IMR-90 (cell line): ENCODE results near the gene ARL2. TPM values are rescaled to one million over a fixed set of nuclear protein-coding genes. Genes with fewer than 3 reads are reported as not detected.

Experiments
- ATAC-seq: fragments of 200-7000 bp; cut with Tn5 transposase; 2 replicates; pipeline ENCODE4 v1.9.1; 2020; ENCODE audit warnings: low read depth, mild to moderate bottlenecking, moderate library complexity
- BruUV-seq: library from RNA; stranded (reverse); fragments of 400-500 nt; replicated peaks from 2 replicates; lab custom pipeline; 2021; lab: Mats Ljungman, UMichigan
- CTCF ChIA-PET: fragments of 300-600 bp; formaldehyde crosslinking; extraction: SDS; loops from one replicate; lab custom pipeline; 2021; ENCODE audit warnings: antibody characterized with exemption; lab: Yijun Ruan, JAX
- POLR2A ChIA-PET: fragments of 300-600 bp; sonication (Branson Sonifier 250); formaldehyde crosslinking; loops from one replicate; lab custom pipeline; 2022; ENCODE audit warnings: antibody characterized with exemption; ENCODE audit not compliant: unreplicated experiment; lab: Charles Lee
- DNase-seq: peaks from one replicate; pipeline ENCODE4 v3.0.0; 2013
- H2AFZ ChIP-seq: replicated peaks from 2 replicates; pipeline ENCODE3; 2013; ENCODE audit warnings: low read length, mild to moderate bottlenecking; ENCODE audit not compliant: poor library complexity
- H2AK5ac ChIP-seq: 2 replicates; pipeline ENCODE4 v1.6.1; 2013; ENCODE audit warnings: low read depth, low read length, inconsistent platforms
- H2AK9ac ChIP-seq: replicated peaks from 2 replicates; pipeline ENCODE3; 2013; ENCODE audit warnings: mild to moderate bottlenecking, low read depth, low read length, moderate library complexity; ENCODE audit not compliant: poor library complexity
- H2BK120ac ChIP-seq: 2 replicates; pipeline ENCODE4 v1.6.1; 2013; ENCODE audit warnings: low read depth, low read length, inconsistent platforms
- H2BK15ac ChIP-seq: 3 replicates; pipeline ENCODE4 v1.6.1; 2013; ENCODE audit warnings: low read depth, low read length, inconsistent platforms
- H2BK20ac ChIP-seq: 2 replicates; pipeline ENCODE4 v1.6.1; 2013; ENCODE audit warnings: low read depth, mild to moderate bottlenecking, inconsistent platforms, low read length, moderate library complexity
- H2BK5ac ChIP-seq: 2 replicates; pipeline ENCODE4 v1.6.1; 2013; ENCODE audit warnings: mild to moderate bottlenecking, low read depth, low read length, inconsistent platforms; ENCODE audit not compliant: poor library complexity, severe bottlenecking
- H3K14ac ChIP-seq: replicated peaks from 2 replicates; pipeline ENCODE4 v1.6.1; 2013; ENCODE audit warnings: low read depth, low read length, inconsistent platforms
- H3K18ac ChIP-seq: 2 replicates; pipeline ENCODE4 v1.6.1; 2013; ENCODE audit warnings: low read depth, low read length, control low read depth
- H3K23ac ChIP-seq: 2 replicates; pipeline ENCODE4 v1.6.1; 2013; ENCODE audit warnings: low read depth, low read length, inconsistent platforms
- H3K27ac ChIP-seq: 2 replicates; pipeline ENCODE4 v1.5.1; 2013; ENCODE audit warnings: mild to moderate bottlenecking, control low read depth, low read length; ENCODE audit not compliant: insufficient read depth
- H3K27me3 ChIP-seq: 2 replicates; pipeline ENCODE4 v1.6.1; 2013; ENCODE audit warnings: low read length; ENCODE audit not compliant: control insufficient read depth, insufficient read depth
- H3K36me3 ChIP-seq: 2 replicates; pipeline ENCODE4 v1.6.1; 2013; ENCODE audit warnings: low read length, mixed read lengths; ENCODE audit not compliant: control insufficient read depth, insufficient read depth
- H3K4ac ChIP-seq: 2 replicates; pipeline ENCODE4 v1.6.1; 2013; ENCODE audit warnings: low read depth, low read length, inconsistent platforms
- H3K4me1 ChIP-seq: 2 replicates; pipeline ENCODE4 v1.6.1; 2013; ENCODE audit warnings: low read length, mixed read lengths; ENCODE audit not compliant: control insufficient read depth, insufficient read depth
- H3K4me2 ChIP-seq: 2 replicates; pipeline ENCODE4 v1.6.1; 2013; ENCODE audit warnings: low read depth, mild to moderate bottlenecking, control low read depth, low read length, moderate library complexity
- H3K4me3 ChIP-seq: 2 replicates; pipeline ENCODE4 v1.5.1; 2013; ENCODE audit warnings: low read depth, mild to moderate bottlenecking, control low read depth, low read length, moderate library complexity; ENCODE audit not compliant: insufficient read depth
- H3K56ac ChIP-seq: 2 replicates; pipeline ENCODE4 v1.6.1; 2013; ENCODE audit warnings: low read length, inconsistent platforms; ENCODE audit not compliant: insufficient read depth; ENCODE audit errors: extremely low read depth
- H3K79me1 ChIP-seq, 2 experiments: 2 replicates each; pipeline ENCODE4 v1.6.1; 2013; ENCODE audit warnings: low read length in 2 of 2, inconsistent platforms in 1 of 2, low read depth in 1 of 2
- H3K9ac ChIP-seq: 2 replicates; pipeline ENCODE4 v1.6.1; 2013; ENCODE audit warnings: low read depth, low read length, control low read depth
- H3K9me1 ChIP-seq: 2 replicates; pipeline ENCODE4 v1.6.1; 2013; ENCODE audit warnings: low read length, inconsistent platforms; ENCODE audit not compliant: insufficient read depth
- H3K9me3 ChIP-seq: 2 replicates; pipeline ENCODE4 v1.6.1; 2013; ENCODE audit warnings: low read length; ENCODE audit not compliant: control insufficient read depth, insufficient read depth
- H4K20me1 ChIP-seq: 2 replicates; pipeline ENCODE4 v1.6.1; 2013; ENCODE audit warnings: low read length, inconsistent platforms; ENCODE audit not compliant: insufficient read depth
- H4K5ac ChIP-seq: 2 replicates; pipeline ENCODE4 v1.6.1; 2013; ENCODE audit warnings: mild to moderate bottlenecking, low read depth, low read length, control low read depth
- H4K8ac ChIP-seq, 2 experiments: 2 replicates each; pipeline ENCODE4 v1.6.1; 2013; ENCODE audit warnings: low read depth in 2 of 2, low read length in 2 of 2, control low read depth in 1 of 2, inconsistent platforms in 1 of 2
- H4K91ac ChIP-seq: 2 replicates; pipeline ENCODE4 v1.6.1; 2013; ENCODE audit warnings: low read depth, low read length, inconsistent platforms; ENCODE audit not compliant: insufficient read depth
- BHLHE40 ChIP-seq: fragments of 150-350 bp; IDR thresholded peaks from 2 replicates; pipeline ENCODE4 v1.6.1; 2016; ENCODE audit warnings: mild to moderate bottlenecking, low read depth, low read length
- CHD1 ChIP-seq: IDR thresholded peaks from 2 replicates; pipeline ENCODE4 v1.6.1; 2012; ENCODE audit warnings: low read depth, low read length, improper control_type of control experiment
- FOS ChIP-seq: fragments of 150-350 bp; IDR thresholded peaks from 2 replicates; pipeline ENCODE4 v1.6.1; 2016; ENCODE audit warnings: low read depth, low read length
- MAFK ChIP-seq: IDR thresholded peaks from 2 replicates; pipeline ENCODE4 v1.6.1; 2012; ENCODE audit warnings: low read depth, low read length, improper control_type of control experiment
- MAZ ChIP-seq: IDR thresholded peaks from 2 replicates; pipeline ENCODE4 v1.6.1; 2012; ENCODE audit warnings: low read depth, mild to moderate bottlenecking, low read length, improper control_type of control experiment, moderate library complexity, borderline replicate concordance
- MXI1 ChIP-seq: IDR thresholded peaks from 2 replicates; pipeline ENCODE4 v1.6.1; 2012; ENCODE audit warnings: low read depth, mild to moderate bottlenecking, low read length, moderate library complexity, borderline replicate concordance
- POLR2A ChIP-seq: IDR thresholded peaks from 2 replicates; pipeline ENCODE4 v1.6.1; 2012; ENCODE audit warnings: mild to moderate bottlenecking, low read depth, low read length
- RAD21 ChIP-seq: IDR thresholded peaks from 2 replicates; pipeline ENCODE4 v1.6.1; 2012; ENCODE audit warnings: low read length, improper control_type of control experiment
- SMC3 ChIP-seq: fragments of 150-350 bp; IDR thresholded peaks from 2 replicates; pipeline ENCODE4 v1.6.1; 2016; ENCODE audit warnings: low read depth, mild to moderate bottlenecking, antibody characterized with exemption, low read length, moderate library complexity
- WGBS, 2 experiments: methylation state at CpG; one replicate each; pipeline versions ENCODE4 v1.1.5 to v1.1.7; 2013; ENCODE audit warnings: missing lambda C conversion rate in 2 of 2; ENCODE audit not compliant: insufficient read length in 1 of 2; ENCODE audit errors: extremely low coverage in 2 of 2; 5-methylcytosine and 5-hydroxymethylcytosine counted together
- dilution Hi-C: fragments of 300-500 bp; cut with HindIII; formaldehyde crosslinking; loops from one replicate; pipeline ENCODE4 v1.14.3; 2018; ENCODE audit warnings: low sequenced_read_pairs; ENCODE audit not compliant: unreplicated experiment
- in situ Hi-C: fragments of 300-500 bp; cut with MboI; formaldehyde crosslinking; loops from 3 replicates; pipeline ENCODE4 v1.14.3; 2019; ENCODE audit warnings: low sequenced_read_pairs, inconsistent platforms, mixed read lengths
- intact Hi-C: fragments of 100-400 bp; cut with micrococcal nuclease; formaldehyde crosslinking; loops from 2 replicates; pipeline ENCODE4 v1.10.0; 2022
- polyA plus RNA-seq, 3 experiments: library from polyadenylated mRNA; depleted of rRNA; stranded (reverse); fragments of >200 nt; gene quantifications; 2 replicates each; pipeline ENCODE4 v1.2.3, GENCODE V29; 2012; ENCODE audit warnings: low replicate concordance in 1 of 3
- total RNA-seq: library from RNA; depleted of rRNA; stranded (reverse); fragments of >200 nt; gene quantifications from 2 replicates; pipeline ENCODE4 v1.2.3, GENCODE V29; 2012
- TF ChIP-seq, protein P1 (sequence below): conservative IDR thresholded peaks from 2 replicates; pipeline ENCODE4 v1.5.1; 2012; ENCODE audit warnings: mild to moderate bottlenecking, low read depth, low read length, improper control_type of control experiment

ARL2 gene
- total and polyA plus RNA-seq, 2 of the 4 experiments (the other 2 are of a cell fraction): 48.9 to 152 TPM

- H2AK5ac ChIP-seq: no peak overlapping the region
- no peak overlapping the region; the same call in 1 of the 2 replicates for H3K23ac ChIP-seq
- ChIA-PET CTCF (no interaction called here), POLR2A (no interaction called here)
- H4K91ac ChIP-seq: no peak overlapping the region
- H2BK5ac ChIP-seq: no peak overlapping the region
- no peak for ATAC-seq
- no peak overlapping the region for H3K9ac ChIP-seq
- TF ChIP-seq, protein P1, sequence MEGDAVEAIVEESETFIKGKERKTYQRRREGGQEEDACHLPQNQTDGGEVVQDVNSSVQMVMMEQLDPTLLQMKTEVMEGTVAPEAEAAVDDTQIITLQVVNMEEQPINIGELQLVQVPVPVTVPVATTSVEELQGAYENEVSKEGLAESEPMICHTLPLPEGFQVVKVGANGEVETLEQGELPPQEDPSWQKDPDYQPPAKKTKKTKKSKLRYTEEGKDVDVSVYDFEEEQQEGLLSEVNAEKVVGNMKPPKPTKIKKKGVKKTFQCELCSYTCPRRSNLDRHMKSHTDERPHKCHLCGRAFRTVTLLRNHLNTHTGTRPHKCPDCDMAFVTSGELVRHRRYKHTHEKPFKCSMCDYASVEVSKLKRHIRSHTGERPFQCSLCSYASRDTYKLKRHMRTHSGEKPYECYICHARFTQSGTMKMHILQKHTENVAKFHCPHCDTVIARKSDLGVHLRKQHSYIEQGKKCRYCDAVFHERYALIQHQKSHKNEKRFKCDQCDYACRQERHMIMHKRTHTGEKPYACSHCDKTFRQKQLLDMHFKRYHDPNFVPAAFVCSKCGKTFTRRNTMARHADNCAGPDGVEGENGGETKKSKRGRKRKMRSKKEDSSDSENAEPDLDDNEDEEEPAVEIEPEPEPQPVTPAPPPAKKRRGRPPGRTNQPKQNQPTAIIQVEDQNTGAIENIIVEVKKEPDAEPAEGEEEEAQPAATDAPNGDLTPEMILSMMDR: no peak
- TF ChIP-seq CHD1: no peak
- no peak for TF ChIP-seq MAFK
- no peak for TF ChIP-seq MAZ
- TF ChIP-seq RAD21: no peak
- no peak for TF ChIP-seq SMC3
- TF ChIP-seq POLR2A: no peak
- no peak for TF ChIP-seq MXI1
- TF ChIP-seq FOS: no peak
- no peak for TF ChIP-seq BHLHE40
- no peak overlapping the region for H4K5ac ChIP-seq
- no peaks in the 10 kb centered on the region for H3K9me1 ChIP-seq
- H4K8ac ChIP-seq: no peak overlapping the region
- no peak overlapping the region for H3K4me3 ChIP-seq
- H2BK15ac ChIP-seq: no peak overlapping the region
- H4K20me1 ChIP-seq: no peaks in the 10 kb centered on the region
- DNase-seq: no peak
- WGBS, 2 experiments: 100% methylated on average over 1 of the region's 6 CpGs; no CpG with 5 or more reads in 1 of the 2 experiments
- intact Hi-C loops: loop anchor here (5.0 kb wide), 1 partner anchor 41 kb away; no protein-coding TSS in a partner anchor
- dilution Hi-C loops: no loop called here
- H3K4ac ChIP-seq: no peak overlapping the region
- no peak overlapping the region for H2AK9ac ChIP-seq
- no peak overlapping the region for H3K18ac ChIP-seq
- H2AFZ ChIP-seq: no peak overlapping the region
- no peaks in the 10 kb centered on the region for H3K79me1 ChIP-seq
- H3K27ac ChIP-seq: no peak overlapping the region
- no peak overlapping the region for H3K56ac ChIP-seq
- H3K4me1 ChIP-seq: no peaks in the 10 kb centered on the region
- H3K14ac ChIP-seq: no peak overlapping the region
- in situ Hi-C loops: no loop called here
- H3K9me3 ChIP-seq: no peaks in the 10 kb centered on the region
- H2BK120ac ChIP-seq: no peak overlapping the region
- no peaks in the 10 kb centered on the region for H3K36me3 ChIP-seq
- BruUV-seq: no TSS peak
- no peak overlapping the region for H2BK20ac ChIP-seq
- no peaks in the 10 kb centered on the region; the same call in 1 of the 2 replicates for H3K27me3 ChIP-seq
- H3K4me2 ChIP-seq: no peak overlapping the region
These were observed 25.7 kb upstream of the ARL2 start for GRCh38 chr11:64987998-64988854.
